ENCODE data around the gene FBXW8. TPM values are rescaled to one million over a fixed set of nuclear protein-coding genes. Genes with fewer than 3 reads are reported as not detected.

Gene FBXW8
- total RNA-seq, 1 experiment from 2014 or later = 15.3 TPM

DNA sequence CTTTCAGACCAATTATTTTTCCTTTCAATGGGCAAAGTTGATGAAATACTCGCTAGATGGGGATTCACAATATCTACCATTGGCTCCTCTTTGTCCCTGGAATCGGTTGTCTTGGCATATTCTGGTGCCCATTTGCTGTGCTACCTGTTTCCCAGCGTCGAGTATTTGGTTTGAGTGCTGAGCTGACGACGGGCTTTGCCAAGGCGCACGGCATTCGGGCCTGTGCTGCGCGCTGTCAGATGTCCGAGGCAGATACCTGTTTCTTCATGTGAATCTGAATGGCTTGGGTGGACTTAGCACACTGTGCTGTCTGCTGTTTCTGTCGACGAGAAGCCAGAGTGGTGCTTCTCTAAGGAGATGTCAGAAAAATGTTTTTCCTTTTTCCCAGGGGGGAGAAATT lies 107.5 kb downstream of the FBXW8 start:
- no peak overlapping the region for H3K9ac ChIP-seq (ENCODE audit: extremely low read depth, insufficient read length, low read length)
- peak overlapping the region in 1 of 3 experiments; percentile 33; a peak in 1 of 7 replicates for H3K27ac Mint-ChIP-seq
- H3K4me1 ChIP-seq (ENCODE audit: insufficient read depth, low read length) = no peaks in the 10 kb centered on the region
- no peaks in the 10 kb centered on the region for H3K23me2 ChIP-seq (ENCODE audit: insufficient read length, low read depth, low read length, poor library complexity, severe bottlenecking)
- no peaks in the 10 kb centered on the region for H3K79me2 ChIP-seq (ENCODE audit: insufficient read depth, low read length)
- no peak overlapping the region for H4K8ac ChIP-seq (replicated peaks; ENCODE audit: insufficient read length, low read depth, low read length)
- no peak overlapping the region for H2AFZ ChIP-seq (ENCODE audit: low read length)
- no peak overlapping the region for H3T11ph ChIP-seq (ENCODE audit: low read length)
- no peaks in the 10 kb centered on the region for H3K79me1 ChIP-seq (ENCODE audit: insufficient read depth, low read depth, low read length, poor library complexity, severe bottlenecking)
- no peak overlapping the region for H3K18ac ChIP-seq (ENCODE audit: insufficient read length, low read depth, low read length)
- H3K4ac ChIP-seq (ENCODE audit: low read depth, low read length) = no peak overlapping the region
- H3K9me3 Mint-ChIP-seq = peaks cover 8 to 11% of the 10 kb centered on the region in 2 experiments
- no peak overlapping the region for H3K4me3 Mint-ChIP-seq
- H3K4me2 ChIP-seq (ENCODE audit: insufficient read depth, insufficient read length, low read length) = no peak overlapping the region
- H4K91ac ChIP-seq (ENCODE audit: insufficient read length, low read depth, low read length) = no peak overlapping the region
- no peak overlapping the region for H3K23ac ChIP-seq (ENCODE audit: insufficient read length, low read depth, low read length)
- TF ChIP-seq, protein P1, sequence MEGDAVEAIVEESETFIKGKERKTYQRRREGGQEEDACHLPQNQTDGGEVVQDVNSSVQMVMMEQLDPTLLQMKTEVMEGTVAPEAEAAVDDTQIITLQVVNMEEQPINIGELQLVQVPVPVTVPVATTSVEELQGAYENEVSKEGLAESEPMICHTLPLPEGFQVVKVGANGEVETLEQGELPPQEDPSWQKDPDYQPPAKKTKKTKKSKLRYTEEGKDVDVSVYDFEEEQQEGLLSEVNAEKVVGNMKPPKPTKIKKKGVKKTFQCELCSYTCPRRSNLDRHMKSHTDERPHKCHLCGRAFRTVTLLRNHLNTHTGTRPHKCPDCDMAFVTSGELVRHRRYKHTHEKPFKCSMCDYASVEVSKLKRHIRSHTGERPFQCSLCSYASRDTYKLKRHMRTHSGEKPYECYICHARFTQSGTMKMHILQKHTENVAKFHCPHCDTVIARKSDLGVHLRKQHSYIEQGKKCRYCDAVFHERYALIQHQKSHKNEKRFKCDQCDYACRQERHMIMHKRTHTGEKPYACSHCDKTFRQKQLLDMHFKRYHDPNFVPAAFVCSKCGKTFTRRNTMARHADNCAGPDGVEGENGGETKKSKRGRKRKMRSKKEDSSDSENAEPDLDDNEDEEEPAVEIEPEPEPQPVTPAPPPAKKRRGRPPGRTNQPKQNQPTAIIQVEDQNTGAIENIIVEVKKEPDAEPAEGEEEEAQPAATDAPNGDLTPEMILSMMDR (conservative IDR thresholded peaks at IDR 0.05) = no peak
- H3K14ac ChIP-seq (ENCODE audit: insufficient read depth, low read length) = no peak overlapping the region
- no peak for DNase-seq
- H3K4me1 Mint-ChIP-seq = peaks cover 0 to 8% of the 10 kb centered on the region in 2 experiments; a peak in 2 of 4 replicates
- H2AK5ac ChIP-seq (ENCODE audit: insufficient read length, low read length) = no peak overlapping the region
- H3K9me3 ChIP-seq (ENCODE audit: control insufficient read depth, low read depth, low read length) = no peaks in the 10 kb centered on the region
- no peak overlapping the region for H2BK5ac ChIP-seq (ENCODE audit: insufficient read length, low read length)
- H2BK120ac ChIP-seq (ENCODE audit: low read depth, low read length, poor library complexity, severe bottlenecking) = no peak overlapping the region
- no peak overlapping the region for H2BK20ac ChIP-seq (ENCODE audit: low read depth, low read length, poor library complexity, severe bottlenecking)
- no peaks in the 10 kb centered on the region for H3K27me3 Mint-ChIP-seq (ENCODE audit: low read depth)
- WGBS (ENCODE audit: extremely low coverage, insufficient read length, low lambda C conversion rate) = no CpG with 5 or more reads among the region's 14 CpGs
- no peak overlapping the region for H3K27ac ChIP-seq (ENCODE audit: insufficient read length, low read depth, low read length)
- no peak overlapping the region for H2BK15ac ChIP-seq (ENCODE audit: low read depth, low read length)
- no peaks in the 10 kb centered on the region for H4K20me1 ChIP-seq (ENCODE audit: control insufficient read depth, insufficient read depth, insufficient read length)
- H3K56ac ChIP-seq (ENCODE audit: insufficient read length, low read depth, low read length) = no peak overlapping the region
- H4K5ac ChIP-seq (ENCODE audit: insufficient read length, low read depth, low read length) = no peak overlapping the region
- H3K36me3 Mint-ChIP-seq (ENCODE audit: insufficient read depth in 1 of 3, low read depth in 3 of 3) = peaks cover 25 to 35% (median 29%) of the 10 kb centered on the region in 3 experiments
- no peaks in the 10 kb centered on the region for H3K27me3 ChIP-seq (ENCODE audit: insufficient read depth, low read length)
- no peak overlapping the region for H2BK12ac ChIP-seq (ENCODE audit: insufficient read length, low read depth, low read length)
